Activated CD4-positive, alpha-beta T cell treated with anti-CD3 and anti-CD28 coated beads, Interleukin-2, amount 10 ng/mL, durations not matched to agents 24 days and 14 days (primary cell): Measurements from ENCODE around the gene AGO4. TPM values are rescaled to one million over a fixed set of nuclear protein-coding genes. Genes with fewer than 3 reads are reported as not detected.
"Not testable (repeated sequence)": the region's sequence is repeated elsewhere in the genome, so short reads cannot be mapped to it uniquely, and the experiment has no call there.

Experiments
- DNase-seq: peaks from one replicate; pipeline ENCODE4 v3.0.0; 2022
- H3K27ac Mint-ChIP-seq: one replicate; pipeline ENCODE4 v1.8.0; 2022; ENCODE audit warnings: mild to moderate bottlenecking, mixed read lengths
- H3K27me3 Mint-ChIP-seq: one replicate; pipeline ENCODE4 v1.8.0; 2022; ENCODE audit warnings: mixed read lengths
- H3K36me3 Mint-ChIP-seq: one replicate; pipeline ENCODE4 v1.8.0; 2022; ENCODE audit warnings: low read depth, mild to moderate bottlenecking, mixed read lengths
- H3K4me1 Mint-ChIP-seq: one replicate; pipeline ENCODE4 v1.8.0; 2021; ENCODE audit warnings: mixed read lengths
- H3K4me3 Mint-ChIP-seq: one replicate; pipeline ENCODE4 v1.8.0; 2022; ENCODE audit warnings: mild to moderate bottlenecking, moderate library complexity, mixed read lengths
- H3K9me3 Mint-ChIP-seq: one replicate; pipeline ENCODE4 v1.8.0; 2021; ENCODE audit warnings: mixed read lengths
- intact Hi-C: fragments of 100-400 bp; cut with micrococcal nuclease; formaldehyde crosslinking; loops from one replicate; pipeline ENCODE4 v1.15.1; 2023
- total RNA-seq: library from RNA; stranded (reverse); gene quantifications from 2 replicates; pipeline ENCODE4 v1.2.3, GENCODE V29; 2022

AGO4 gene
- total RNA-seq, 1 donor from 2014 or later = 10.0 TPM

- Mint-ChIP-seq H3K36me3 (peaks cover 15% of the 10 kb centered on the region), H3K4me1 (peaks cover 41% of the 10 kb centered on the region), H3K9me3 (no peaks in the 10 kb centered on the region), H3K27ac (no peak overlapping the region), H3K4me3 (no peak overlapping the region), H3K27me3 (peaks cover 4% of the 10 kb centered on the region)
- intact Hi-C loops = no loop called here
- no peak for DNase-seq
These were observed 78.2 kb downstream of the AGO4 start for GRCh38 chr1:35885961-35886558.

GRCh38 chr1:35886577-35887431 is 79.0 kb downstream of the AGO4 start:
- intact Hi-C loops = no loop called here
- Mint-ChIP-seq H3K4me1 (peaks cover 38% of the 10 kb centered on the region), H3K36me3 (peaks cover 18% of the 10 kb centered on the region), H3K9me3 (no peaks in the 10 kb centered on the region), H3K4me3 (no peak overlapping the region), H3K27me3 (peaks cover under 1% of the 10 kb centered on the region), H3K27ac (no peak overlapping the region)
- DNase-seq = no peak

GRCh38 chr1:35887508-35887907 is 79.7 kb downstream of the AGO4 start:
- no peaks in the 10 kb centered on the region for H3K27me3 Mint-ChIP-seq
- H3K36me3 Mint-ChIP-seq = peaks cover 18% of the 10 kb centered on the region
- intact Hi-C loops = no loop called here
- H3K9me3 Mint-ChIP-seq = no peaks in the 10 kb centered on the region
- H3K4me1 Mint-ChIP-seq = peaks cover 32% of the 10 kb centered on the region
- peak overlapping the region; percentile 14 for H3K27ac Mint-ChIP-seq
- no peak overlapping the region for H3K4me3 Mint-ChIP-seq
- no peak for DNase-seq

- no peak overlapping the region for H3K27ac Mint-ChIP-seq
- peaks cover 30% of the 10 kb centered on the region for H3K4me1 Mint-ChIP-seq
- no peaks in the 10 kb centered on the region for H3K27me3 Mint-ChIP-seq
- H3K36me3 Mint-ChIP-seq = peaks cover 24% of the 10 kb centered on the region
- no peaks in the 10 kb centered on the region for H3K9me3 Mint-ChIP-seq
- no peak overlapping the region for H3K4me3 Mint-ChIP-seq
- DNase-seq = no peak
- intact Hi-C loops = no loop called here
These were observed 80.4 kb downstream of the AGO4 start for GRCh38 chr1:35888255-35888654.

- H3K27ac Mint-ChIP-seq, intact Hi-C loops, DNase-seq, H3K9me3 Mint-ChIP-seq, H3K4me3 Mint-ChIP-seq, H3K27me3 Mint-ChIP-seq: not testable (repeated sequence)
- peaks cover 29% of the 10 kb centered on the region for H3K36me3 Mint-ChIP-seq
- peaks cover 29% of the 10 kb centered on the region for H3K4me1 Mint-ChIP-seq
These were observed 81.2 kb downstream of the AGO4 start for GRCh38 chr1:35888981-35889380.

GRCh38 chr1:35893051-35893879 is 85.4 kb downstream of the AGO4 start:
- intact Hi-C loops = no loop called here
- Mint-ChIP-seq H3K27ac (no peak overlapping the region), H3K4me3 (no peak overlapping the region), H3K36me3 (peaks cover 45% of the 10 kb centered on the region), H3K9me3 (no peaks in the 10 kb centered on the region), H3K4me1 (peaks cover 3% of the 10 kb centered on the region), H3K27me3 (no peaks in the 10 kb centered on the region)
- DNase-seq = no peak

GRCh38 chr1:35894183-35894582 is 86.4 kb downstream of the AGO4 start:
- H3K27me3 Mint-ChIP-seq = no peaks in the 10 kb centered on the region

DNA sequence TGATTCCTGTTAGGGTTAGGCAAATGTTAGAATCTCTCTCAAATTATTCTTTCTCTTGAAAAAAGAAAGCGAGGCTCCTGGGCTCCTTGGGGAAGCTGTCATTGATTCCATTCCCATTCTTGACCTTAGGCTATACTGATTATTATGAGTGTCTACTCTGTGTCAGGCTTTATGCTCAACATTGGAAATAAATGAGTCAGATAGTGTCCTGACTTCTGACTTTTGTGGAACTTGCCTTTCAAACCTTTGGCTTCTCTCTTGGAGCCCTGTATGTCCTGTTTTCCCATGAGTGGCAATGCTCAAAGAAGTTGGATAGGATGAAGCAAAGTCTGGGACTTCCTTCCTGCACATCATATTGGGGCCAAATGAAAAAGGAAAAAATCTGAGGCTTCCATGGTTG is 86.8 kb downstream of the AGO4 start:
- intact Hi-C loops = no loop called here
- Mint-ChIP-seq H3K9me3 (no peaks in the 10 kb centered on the region), H3K27me3 (no peaks in the 10 kb centered on the region), H3K4me1 (peaks cover 3% of the 10 kb centered on the region), H3K27ac (no peak overlapping the region), H3K36me3 (peaks cover 37% of the 10 kb centered on the region), H3K4me3 (no peak overlapping the region)
- no peak for DNase-seq

More at GRCh38 chr1:35894183-35894582, 86.4 kb downstream of the AGO4 start:
- Mint-ChIP-seq H3K4me1 (peaks cover 3% of the 10 kb centered on the region), H3K9me3 (no peaks in the 10 kb centered on the region), H3K4me3 (no peak overlapping the region), H3K27ac (no peak overlapping the region), H3K36me3 (peaks cover 39% of the 10 kb centered on the region)
- intact Hi-C loops = no loop called here
- no peak for DNase-seq

GRCh38 chr1:35899941-35900340 is 92.1 kb downstream of the AGO4 start:
- Mint-ChIP-seq H3K27ac (no peak overlapping the region), H3K4me1 (no peaks in the 10 kb centered on the region), H3K4me3 (no peak overlapping the region), H3K36me3 (peaks cover 29% of the 10 kb centered on the region), H3K9me3 (no peaks in the 10 kb centered on the region), H3K27me3 (no peaks in the 10 kb centered on the region)
- intact Hi-C loops = no loop called here
- no peak for DNase-seq

GRCh38 chr1:35901235-35901634 is 93.4 kb downstream of the AGO4 start:
- intact Hi-C loops = no loop called here
- Mint-ChIP-seq H3K4me3 (no peak overlapping the region), H3K36me3 (peaks cover 24% of the 10 kb centered on the region)

GRCh38 chr1:35902671-35903070 is 94.9 kb downstream of the AGO4 start:
- H3K9me3 Mint-ChIP-seq = no peaks in the 10 kb centered on the region
- H3K27ac Mint-ChIP-seq = no peak overlapping the region

More at GRCh38 chr1:35901235-35901634, 93.4 kb downstream of the AGO4 start:
- DNase-seq = no peak
- H3K27me3 Mint-ChIP-seq = no peaks in the 10 kb centered on the region
- H3K4me1 Mint-ChIP-seq = no peaks in the 10 kb centered on the region
- H3K27ac Mint-ChIP-seq = no peak overlapping the region
- H3K9me3 Mint-ChIP-seq = no peaks in the 10 kb centered on the region

More at GRCh38 chr1:35902671-35903070, 94.9 kb downstream of the AGO4 start:
- H3K36me3 Mint-ChIP-seq = peaks cover 27% of the 10 kb centered on the region
- no peak for DNase-seq
- H3K4me1 Mint-ChIP-seq = no peaks in the 10 kb centered on the region
- intact Hi-C loops = no loop called here
- H3K4me3 Mint-ChIP-seq = no peak overlapping the region
- H3K27me3 Mint-ChIP-seq = no peaks in the 10 kb centered on the region
